GM12878 (cell line): Measurements from ENCODE around the gene SOS1.

ENCODE experiments used
- CBX5 ChIP-seq: sonication (generic); IDR thresholded peaks from 2 replicates; pipeline ENCODE4 v1.6.1; 2016; ENCODE audit warnings: low read depth, moderate library complexity, mild to moderate bottlenecking, inconsistent platforms
- CHD1 ChIP-seq: IDR thresholded peaks from 2 replicates; pipeline ENCODE4 v1.6.1; 2012; ENCODE audit warnings: low read depth, low read length, improper control_type of control experiment
- CTCF ChIP-seq, 3 experiments: IDR thresholded peaks in 2 of 3; conservative IDR thresholded peaks in 1 of 3; 2 replicates each; pipeline ENCODE4 v1.5.1; 2011; ENCODE audit warnings: low read depth in 3 of 3, low read length in 3 of 3, mild to moderate bottlenecking in 3 of 3, control low read depth in 2 of 3, moderate library complexity in 2 of 3, inconsistent platforms in 1 of 3, mixed read lengths in 1 of 3; ENCODE audit not compliant: control insufficient read depth in 2 of 3, insufficient read depth in 1 of 3; ENCODE audit errors: extremely low read depth in 1 of 3
- DPF2 ChIP-seq: fragments of 450-650 bp; IDR thresholded peaks from 2 replicates; pipeline ENCODE4 v1.6.1; 2017; ENCODE audit warnings: mild to moderate bottlenecking
- EZH2 ChIP-seq: IDR thresholded peaks from 2 replicates; pipeline ENCODE4 v1.6.1; 2012; ENCODE audit warnings: low read depth, mild to moderate bottlenecking, control low read depth, inconsistent platforms, low read length, borderline replicate concordance; ENCODE audit not compliant: control insufficient read depth
- HDAC2 ChIP-seq: fragments of 200-600 bp; sonication (generic); IDR thresholded peaks from 2 replicates; pipeline ENCODE4 v1.6.1; 2017
- HDAC6 ChIP-seq: fragments of 200-600 bp; sonication (generic); IDR thresholded peaks from one replicate; pipeline ENCODE4 v1.8.0; 2017; ENCODE audit warnings: antibody characterized with exemption; ENCODE audit not compliant: unreplicated experiment
- MLLT1 ChIP-seq: fragments of 450-650 bp; IDR thresholded peaks from 2 replicates; pipeline ENCODE4 v1.6.1; 2016; ENCODE audit warnings: mild to moderate bottlenecking
- MTA2 ChIP-seq: fragments of 450-650 bp; IDR thresholded peaks from 2 replicates; pipeline ENCODE4 v1.6.1; 2016; ENCODE audit warnings: low read depth, mild to moderate bottlenecking, moderate library complexity
- MYC ChIP-seq: IDR thresholded peaks from 2 replicates; pipeline ENCODE4 v1.6.1; 2011; ENCODE audit warnings: mild to moderate bottlenecking, low read length, moderate library complexity, inconsistent platforms; ENCODE audit not compliant: insufficient read depth, insufficient replicate concordance, insufficient read length, severe bottlenecking
- NBN ChIP-seq: fragments of 450-650 bp; IDR thresholded peaks from 2 replicates; pipeline ENCODE4 v1.6.1; 2016
- POLR2A ChIP-seq: IDR thresholded peaks from 2 replicates; pipeline ENCODE4 v1.6.1; 2011; ENCODE audit warnings: low read depth, mild to moderate bottlenecking, low read length
- ZNF24 ChIP-seq: fragments of 450-650 bp; IDR thresholded peaks from 2 replicates; pipeline ENCODE4 v1.6.1; 2017; ENCODE audit warnings: antibody characterized with exemption, mild to moderate bottlenecking

- TF ChIP-seq ZNF24: no peak
- no peak for TF ChIP-seq CBX5
- TF ChIP-seq HDAC2: no peak
- no peak for TF ChIP-seq CTCF (IDR thresholded peaks at IDR 0.05 in 2 of 3, conservative IDR thresholded peaks at IDR 0.05 in 1 of 3; ENCODE audit: control insufficient read depth in 2 of 3, extremely low read depth in 1 of 3, insufficient read depth in 1 of 3, low read depth in 3 of 3, low read length in 3 of 3)
- no peak for TF ChIP-seq POLR2A
- no peak for TF ChIP-seq HDAC6
- TF ChIP-seq MYC: no peak
- no peak for TF ChIP-seq CHD1
- no peak for TF ChIP-seq MLLT1
- TF ChIP-seq NBN: no peak
- TF ChIP-seq EZH2: no peak
- no peak for TF ChIP-seq MTA2
- TF ChIP-seq DPF2: no peak
These were observed 187.2 kb downstream of the SOS1 start for GRCh38 chr2:38933653-38934052.
